Aorta (tissue), 5 donors: ENCODE results near the gene TSC22D2. TPM values are rescaled to one million over a fixed set of nuclear protein-coding genes. Genes with fewer than 3 reads are reported as not detected.

ENCODE experiments used
- ATAC-seq: fragments of 200-7000 bp; cut with Tn5 transposase; one replicate; pipeline ENCODE4 v1.9.1; 2022; ENCODE audit warnings: moderate library complexity; ENCODE audit not compliant: low FRiP score
- DNase-seq, 2 donors: peaks; one replicate each; pipeline ENCODE4 v3.0.0-alpha.2; 2020
- H3K27ac ChIP-seq, 2 donors: one replicate each; pipeline ENCODE4 v1.5.1; 2013; ENCODE audit warnings: low read length in 2 of 2, mild to moderate bottlenecking in 2 of 2, moderate library complexity in 2 of 2, control low read depth in 1 of 2, inconsistent platforms in 1 of 2, low read depth in 1 of 2
- H3K27me3 ChIP-seq, 2 donors: one replicate each; pipeline ENCODE4 v1.6.1; 2013; ENCODE audit warnings: control low read depth in 1 of 2, low read length in 1 of 2, mild to moderate bottlenecking in 1 of 2, moderate library complexity in 1 of 2; ENCODE audit not compliant: insufficient read depth in 2 of 2, control insufficient read depth in 1 of 2
- H3K36me3 ChIP-seq, 2 donors: one replicate each; pipeline ENCODE4 v1.6.1; 2013; ENCODE audit warnings: control low read depth in 1 of 2, low read length in 1 of 2, mild to moderate bottlenecking in 1 of 2; ENCODE audit not compliant: insufficient read depth in 2 of 2, control insufficient read depth in 1 of 2
- H3K4me1 ChIP-seq, 2 donors: one replicate each; pipeline ENCODE4 v1.6.1; 2013; ENCODE audit warnings: low read length in 2 of 2, control low read depth in 1 of 2, mild to moderate bottlenecking in 1 of 2, moderate library complexity in 1 of 2; ENCODE audit not compliant: insufficient read depth in 2 of 2, control insufficient read depth in 1 of 2
- H3K4me3 ChIP-seq, 2 donors: one replicate each; pipeline ENCODE4 v1.5.1; 2013; ENCODE audit warnings: low read length in 2 of 2, control low read depth in 1 of 2, mild to moderate bottlenecking in 1 of 2
- H3K9me3 ChIP-seq: one replicate; pipeline ENCODE4 v1.6.1; 2013; ENCODE audit warnings: mild to moderate bottlenecking, low read length; ENCODE audit not compliant: control insufficient read depth
- WGBS, 2 donors: extraction: QIAGEN DNeasy Blood & Tissue Kit; methylation state at CpG; one replicate each; pipeline ENCODE4 v1.1.7; 2013; 5-methylcytosine and 5-hydroxymethylcytosine counted together
- intact Hi-C, 2 donors: fragments of 100-400 bp; cut with DNase I; formaldehyde crosslinking; loops; one replicate each; pipeline versions ENCODE4 v1.14.2 to v1.15.0; 2022
- polyA plus RNA-seq, 2 donors: library from polyadenylated mRNA; stranded (reverse); fragments of 200-250 nt; gene quantifications; one replicate each; pipeline ENCODE4 v1.2.3, GENCODE V29; 2013
- total RNA-seq, 2 donors: library from RNA; stranded (reverse); fragmentation: NEBNext Ultra II Directional; extraction: Animal tissue kit (Norgen Biotek cat#: 25700); gene quantifications; one replicate each; pipeline ENCODE4 v1.2.1, GENCODE V29; 2021
- donor health status: healthy with polysubstance abuse.
- donor health status: Bipolar disorder and iron deficiency.
- donor health status: DM: no; HTN: no; CAD: no.
- donor health status: DM: no; HTN: no; CAD: no.
- donor health status: DM: yes; HTN: yes; CAD: no.

Gene TSC22D2
- total and polyA plus RNA-seq, 4 donors = 10.6 to 64.7 (median 27.7) TPM

GRCh38 chr3:150447084-150447483 is 39.0 kb downstream of the TSC22D2 start:
- H3K27me3 ChIP-seq = no peaks in the 10 kb centered on the region
- intact Hi-C loops = loop anchor here in 1 of 2 donors (5.0 kb wide), 1 partner anchor 35 kb away; no protein-coding TSS in a partner anchor

GRCh38 chr3:150447631-150448465 is 39.8 kb downstream of the TSC22D2 start:
- Histone ChIP-seq H3K4me3 (no peak overlapping the region), H3K27ac (peak overlapping the region in 1 of 2 donors; percentile 28), H3K36me3 (no peaks in the 10 kb centered on the region), H3K27me3 (no peaks in the 10 kb centered on the region), H3K9me3 (no peaks in the 10 kb centered on the region), H3K4me1 (peaks cover 0 to 5% of the 10 kb centered on the region in 2 donors)
- ATAC-seq = no peak
- intact Hi-C loops = loop anchor here in 1 of 2 donors (5.0 kb wide), 1 partner anchor 36 kb away; no protein-coding TSS in a partner anchor
- WGBS, 2 donors = 61% methylated on average over 3 of the region's 3 CpGs
- DNase-seq = no peak

More at GRCh38 chr3:150447084-150447483, 39.0 kb downstream of the TSC22D2 start:
- Histone ChIP-seq H3K4me1 (peaks cover 0 to 5% of the 10 kb centered on the region in 2 donors), H3K4me3 (no peak overlapping the region), H3K27ac (peak overlapping the region in 1 of 2 donors; percentile 28), H3K36me3 (no peaks in the 10 kb centered on the region), H3K9me3 (no peaks in the 10 kb centered on the region)
- ATAC-seq = no peak
- no peak for DNase-seq
- 87% methylated on average over 2 of the region's 2 CpGs for WGBS, 2 donors

GRCh38 chr3:150449169-150449721 is 41.1 kb downstream of the TSC22D2 start:
- H3K27ac ChIP-seq = no peak overlapping the region
- intact Hi-C loops = loop anchor here in 1 of 2 donors (5.0 kb wide), 1 partner anchor 37 kb away; no protein-coding TSS in a partner anchor
- peaks cover 1 to 5% of the 10 kb centered on the region in 2 donors for H3K4me1 ChIP-seq
- no peak overlapping the region for H3K4me3 ChIP-seq
- no peaks in the 10 kb centered on the region for H3K27me3 ChIP-seq
- H3K9me3 ChIP-seq = no peaks in the 10 kb centered on the region
- DNase-seq = no peak
- no peaks in the 10 kb centered on the region for H3K36me3 ChIP-seq
- no peak for ATAC-seq

- no peak overlapping the region for H3K4me3 ChIP-seq
- intact Hi-C loops = no loop called here
- H3K27ac ChIP-seq = no peak overlapping the region
- H3K36me3 ChIP-seq = no peaks in the 10 kb centered on the region
- no peaks in the 10 kb centered on the region for H3K27me3 ChIP-seq
- ATAC-seq (no peak), DNase-seq (no peak)
- no peaks in the 10 kb centered on the region for H3K9me3 ChIP-seq
- peaks cover 1 to 5% of the 10 kb centered on the region in 2 donors for H3K4me1 ChIP-seq
These were observed 42.8 kb downstream of the TSC22D2 start for GRCh38 chr3:150450916-150451315.

GRCh38 chr3:150451329-150452048 is 43.4 kb downstream of the TSC22D2 start:
- intact Hi-C loops = no loop called here
- Histone ChIP-seq H3K27me3 (no peaks in the 10 kb centered on the region), H3K4me1 (peaks cover 1 to 5% of the 10 kb centered on the region in 2 donors), H3K27ac (no peak overlapping the region), H3K4me3 (no peak overlapping the region), H3K36me3 (no peaks in the 10 kb centered on the region), H3K9me3 (no peaks in the 10 kb centered on the region)
- ATAC-seq = no peak
- DNase-seq = no peak
- WGBS, 2 donors = 49 to 62% methylated on average over 1 of the region's 1 CpG

GRCh38 chr3:150453353-150453752 is 45.3 kb downstream of the TSC22D2 start:
- WGBS, 2 donors = 96 to 97% methylated on average over 4 of the region's 4 CpGs
- no peak overlapping the region for H3K27ac ChIP-seq
- ATAC-seq (no peak), DNase-seq (no peak)
- H3K27me3 ChIP-seq = no peaks in the 10 kb centered on the region
- H3K9me3 ChIP-seq = no peaks in the 10 kb centered on the region
- H3K4me1 ChIP-seq = peaks cover 0 to 1% of the 10 kb centered on the region in 2 donors
- intact Hi-C loops = no loop called here
- H3K4me3 ChIP-seq = no peak overlapping the region
- H3K36me3 ChIP-seq = no peaks in the 10 kb centered on the region

- no peak for ATAC-seq
- DNase-seq = no peak
- intact Hi-C loops = no loop called here
- peaks cover 4% of the 10 kb centered on the region in 2 donors for H3K36me3 ChIP-seq
- WGBS, 2 donors = 84 to 85% methylated on average over 2 of the region's 2 CpGs
- H3K27ac ChIP-seq = no peak overlapping the region
- no peaks in the 10 kb centered on the region for H3K27me3 ChIP-seq
- no peaks in the 10 kb centered on the region for H3K9me3 ChIP-seq
- no peak overlapping the region for H3K4me3 ChIP-seq
- H3K4me1 ChIP-seq = peaks cover 0 to 1% of the 10 kb centered on the region in 2 donors
These were observed 46.0 kb downstream of the TSC22D2 start for GRCh38 chr3:150454085-150454484.

GRCh38 chr3:150454622-150455021 is 46.5 kb downstream of the TSC22D2 start:
- H3K9me3 ChIP-seq = no peaks in the 10 kb centered on the region
- peaks cover 4% of the 10 kb centered on the region in 2 donors for H3K36me3 ChIP-seq
- DNase-seq = no peak
- intact Hi-C loops = no loop called here
- H3K27me3 ChIP-seq = no peaks in the 10 kb centered on the region
- 90 to 91% methylated on average over 1 of the region's 1 CpG for WGBS, 2 donors
- peaks cover 0 to 1% of the 10 kb centered on the region in 2 donors for H3K4me1 ChIP-seq
- H3K4me3 ChIP-seq = no peak overlapping the region
- ATAC-seq = no peak
- no peak overlapping the region for H3K27ac ChIP-seq
